HG02763 (cell line): ENCODE results near the gene PAPOLB.

Experiments used
- ATAC-seq: cut with Tn5 transposase; IDR thresholded peaks from one replicate; pipeline ENCODE4 v1.9.1; 2021; ENCODE audit warnings: mild to moderate bottlenecking, moderate library complexity; ENCODE audit not compliant: unreplicated experiment

The PAPOLB gene

DNA sequence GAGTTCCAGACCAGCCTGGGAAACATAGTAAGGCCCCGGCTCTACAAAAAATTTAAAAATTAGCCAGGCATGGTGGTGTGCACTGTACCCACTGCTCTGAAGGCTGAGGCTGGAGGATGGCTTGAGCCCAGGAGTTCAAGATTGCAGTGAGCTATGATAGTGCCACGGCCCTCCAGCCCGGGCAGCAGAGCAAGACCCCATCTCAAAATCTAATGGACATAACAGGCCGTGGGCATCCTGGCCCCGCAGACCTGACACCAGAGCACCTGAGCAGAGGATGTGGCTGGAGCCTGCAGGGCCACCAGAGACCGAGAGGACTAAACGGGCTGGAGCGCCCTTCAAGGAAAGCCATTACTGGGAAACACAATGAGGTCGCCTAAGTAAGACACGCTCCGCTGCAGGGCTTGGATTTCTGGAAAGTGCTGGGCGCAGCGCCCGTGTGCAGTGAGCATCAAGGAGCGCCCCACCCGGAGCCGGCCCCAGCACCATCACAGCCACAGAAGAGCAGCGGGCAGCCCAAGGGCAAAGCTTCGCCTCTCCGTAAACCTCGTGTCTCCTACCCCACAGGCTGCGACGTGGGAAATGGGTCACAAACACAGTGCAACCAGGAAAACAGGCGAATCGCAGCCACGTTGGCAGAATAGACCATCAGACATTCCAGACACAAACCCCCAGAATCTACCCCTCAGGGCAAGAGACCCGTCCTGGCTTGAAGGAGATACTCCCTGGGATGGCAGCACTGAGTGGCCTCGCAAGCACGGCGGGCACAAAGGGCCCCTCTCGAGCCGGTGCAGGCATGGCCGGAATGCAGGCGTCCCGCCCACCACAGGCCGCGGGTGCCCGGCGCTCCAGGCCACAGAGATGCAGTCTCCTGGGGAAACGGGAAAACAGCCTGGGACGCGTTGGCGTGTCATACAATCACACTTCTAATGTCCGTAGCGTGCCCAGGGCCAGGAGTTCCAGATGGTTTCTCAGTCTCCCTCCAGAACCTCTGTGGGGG, 16.8 kb upstream of the PAPOLB start:
- ATAC-seq: no peak

DNA sequence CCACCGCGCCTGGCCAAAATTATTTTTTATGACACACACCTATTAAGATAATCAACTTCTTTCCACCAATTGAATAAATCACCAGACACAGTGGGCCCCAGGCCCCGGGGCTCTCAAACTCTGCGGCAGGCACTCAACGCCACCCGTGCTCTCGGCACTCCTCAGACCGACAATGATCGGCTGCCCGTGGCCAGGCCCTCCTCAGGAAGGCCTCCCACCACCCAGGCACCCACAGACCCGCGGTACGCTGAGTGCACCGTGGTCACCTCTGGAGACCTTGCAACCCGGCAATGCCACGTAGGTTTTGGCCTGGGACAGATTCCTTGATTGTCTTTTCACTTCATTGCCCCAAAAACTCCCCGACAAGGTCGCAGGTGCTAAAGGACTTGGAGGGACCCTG, 14.8 kb upstream of the PAPOLB start:
- ATAC-seq: no peak

DNA sequence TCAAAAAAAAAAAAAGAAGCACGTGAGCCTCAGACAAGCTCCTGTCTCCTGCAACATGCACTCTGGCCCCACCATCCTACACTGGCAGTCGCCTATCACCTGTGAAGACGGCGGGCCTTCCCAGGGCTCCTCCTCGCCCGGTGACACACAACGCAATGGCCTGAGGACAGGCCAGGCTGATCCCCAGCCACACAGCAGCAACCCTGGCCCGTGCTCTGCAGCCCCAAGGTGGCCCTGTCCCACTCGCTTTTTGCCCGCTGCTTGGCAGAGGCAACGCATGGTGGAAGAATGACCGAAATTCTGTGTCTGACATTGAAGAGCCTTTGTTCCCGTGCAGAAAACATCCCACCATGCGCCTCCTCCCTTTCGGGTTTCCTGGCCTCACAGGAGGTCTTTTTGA, 13.6 kb upstream of the PAPOLB start:
- no peak for ATAC-seq

GRCh38 chr7:4873071-4873944, 11.5 kb upstream of the PAPOLB start:
- ATAC-seq: no peak

GRCh38 chr7:4871930-4872675, 10.3 kb upstream of the PAPOLB start:
- no peak for ATAC-seq

DNA sequence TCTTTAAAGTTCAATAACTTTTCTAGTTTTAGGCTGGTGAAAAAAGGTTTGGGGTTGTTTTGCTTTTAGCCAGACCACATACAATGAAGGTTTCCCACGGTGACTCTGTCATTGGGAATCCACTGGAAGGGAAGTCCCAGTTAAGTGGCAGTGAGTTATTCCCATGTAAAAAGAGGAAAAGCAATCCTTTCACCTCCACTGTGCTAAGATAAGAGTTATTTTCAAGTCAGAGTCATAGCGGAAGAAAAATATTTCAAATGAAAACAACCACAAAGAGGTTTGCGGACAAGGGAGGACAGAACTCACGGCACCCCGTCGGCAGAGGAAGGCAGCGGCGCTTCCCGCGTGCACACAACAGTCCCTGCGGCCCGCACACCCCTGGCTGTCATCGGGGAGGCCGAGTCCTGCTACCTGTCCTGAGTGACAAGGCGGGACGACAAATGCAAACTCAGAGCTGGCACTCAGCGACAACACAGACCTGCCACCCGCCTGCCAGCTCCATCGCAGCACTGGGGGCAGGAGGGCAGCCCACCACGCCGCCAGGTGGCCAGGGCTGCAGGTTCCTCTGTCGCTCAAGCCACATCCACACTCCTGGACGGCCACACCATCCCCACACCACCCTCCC, 9.3 kb upstream of the PAPOLB start:
- no peak for ATAC-seq

- no peak for ATAC-seq
Observed at GRCh38 chr7:4868493-4868892, 6.7 kb upstream of the PAPOLB start.

GRCh38 chr7:4866528-4867496, 5.0 kb upstream of the PAPOLB start:
- no peak for ATAC-seq

DNA sequence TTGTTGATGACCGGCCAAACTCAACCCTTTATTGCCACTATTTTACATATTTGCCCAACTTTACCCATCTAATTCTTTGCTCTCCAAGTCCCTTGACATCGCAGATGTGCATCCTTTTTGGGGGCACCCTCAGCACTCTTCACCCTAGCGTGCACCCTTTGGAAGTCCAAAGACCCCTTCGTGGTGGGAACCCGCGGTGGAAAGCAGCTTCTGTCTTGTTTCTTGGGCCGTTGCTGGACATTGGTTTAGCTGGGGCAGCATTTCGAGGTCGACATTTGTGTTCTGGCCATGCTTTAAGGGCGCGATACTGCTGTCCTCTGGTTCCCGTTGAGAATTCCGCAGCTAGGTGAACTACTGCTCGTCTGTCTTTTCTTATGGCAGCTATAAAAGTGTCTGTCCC, 326 bp upstream of the PAPOLB start:
- ATAC-seq: no peak

DNA sequence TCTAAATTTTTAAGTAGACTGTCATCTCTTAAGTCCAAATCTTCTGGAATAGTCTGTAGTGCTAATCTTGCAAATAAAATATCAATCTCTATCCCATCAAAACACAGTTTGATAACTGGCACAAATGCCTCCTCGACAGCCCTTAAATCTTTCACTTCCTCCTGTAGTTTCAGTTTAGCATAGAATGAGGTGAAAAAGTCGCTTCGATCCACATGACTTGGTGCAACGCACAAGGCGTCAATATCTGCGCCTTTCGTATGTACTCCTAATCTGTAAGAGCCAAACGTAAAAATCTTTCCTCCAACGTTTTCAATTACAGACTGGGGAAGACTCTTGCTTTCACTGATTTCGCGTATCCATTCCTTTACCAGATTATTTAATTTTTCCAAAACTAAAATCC, 603 bp downstream of the PAPOLB start:
- ATAC-seq: no peak

GRCh38 chr7:4857189-4857588, 4.6 kb downstream of the PAPOLB start:
- no peak for ATAC-seq

DNA sequence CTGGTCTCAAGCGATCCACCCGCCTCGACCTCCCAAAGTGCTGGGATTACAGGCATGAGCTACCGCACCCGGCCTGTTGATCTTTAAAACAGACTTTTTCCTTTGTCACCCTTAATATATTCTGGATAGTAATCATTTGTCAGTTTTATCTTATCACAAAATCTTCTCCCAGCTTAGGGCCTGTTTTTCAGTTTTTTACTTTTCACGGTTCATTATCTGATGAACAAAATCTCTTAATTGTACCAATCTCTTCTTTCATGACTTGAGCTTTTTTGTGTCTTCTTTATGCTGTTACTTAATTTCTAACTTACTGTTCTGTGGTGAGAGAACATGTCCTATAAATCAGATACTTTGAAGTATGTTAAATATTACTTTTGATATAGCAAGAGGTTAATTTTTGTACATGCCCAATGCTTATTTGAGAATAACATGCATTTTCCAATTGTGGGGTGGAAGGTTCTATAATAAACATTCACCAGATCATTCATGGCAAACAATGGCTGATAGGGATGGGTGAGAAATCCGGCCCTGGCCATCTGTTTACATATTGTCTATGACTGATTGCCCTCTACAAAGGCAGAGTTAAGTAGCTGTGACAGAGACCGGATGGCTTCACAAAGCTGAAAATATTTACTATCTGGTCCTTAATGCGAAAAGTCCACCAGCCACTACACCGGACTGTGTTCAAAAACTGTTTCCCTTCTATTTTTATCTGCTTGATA, 5.3 kb downstream of the PAPOLB start:
- no peak for ATAC-seq

DNA sequence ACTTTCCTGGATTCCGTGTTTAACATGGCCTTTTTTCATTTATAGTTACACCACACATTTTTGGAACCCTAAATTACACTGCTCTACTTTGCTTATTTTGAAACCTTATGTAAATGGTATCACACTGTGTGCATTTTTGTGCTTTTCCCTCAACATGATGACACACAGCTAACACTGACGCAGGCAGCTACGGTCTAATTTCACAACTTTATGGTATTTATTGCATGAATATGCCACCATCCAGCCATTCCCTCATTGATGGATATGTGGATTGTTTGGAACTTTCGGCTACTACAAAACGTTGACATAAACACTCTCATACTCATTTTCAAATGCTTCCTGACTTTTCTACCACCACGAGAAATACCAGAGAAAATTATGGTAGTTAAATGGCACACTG, 6.9 kb downstream of the PAPOLB start:
- no peak for ATAC-seq

DNA sequence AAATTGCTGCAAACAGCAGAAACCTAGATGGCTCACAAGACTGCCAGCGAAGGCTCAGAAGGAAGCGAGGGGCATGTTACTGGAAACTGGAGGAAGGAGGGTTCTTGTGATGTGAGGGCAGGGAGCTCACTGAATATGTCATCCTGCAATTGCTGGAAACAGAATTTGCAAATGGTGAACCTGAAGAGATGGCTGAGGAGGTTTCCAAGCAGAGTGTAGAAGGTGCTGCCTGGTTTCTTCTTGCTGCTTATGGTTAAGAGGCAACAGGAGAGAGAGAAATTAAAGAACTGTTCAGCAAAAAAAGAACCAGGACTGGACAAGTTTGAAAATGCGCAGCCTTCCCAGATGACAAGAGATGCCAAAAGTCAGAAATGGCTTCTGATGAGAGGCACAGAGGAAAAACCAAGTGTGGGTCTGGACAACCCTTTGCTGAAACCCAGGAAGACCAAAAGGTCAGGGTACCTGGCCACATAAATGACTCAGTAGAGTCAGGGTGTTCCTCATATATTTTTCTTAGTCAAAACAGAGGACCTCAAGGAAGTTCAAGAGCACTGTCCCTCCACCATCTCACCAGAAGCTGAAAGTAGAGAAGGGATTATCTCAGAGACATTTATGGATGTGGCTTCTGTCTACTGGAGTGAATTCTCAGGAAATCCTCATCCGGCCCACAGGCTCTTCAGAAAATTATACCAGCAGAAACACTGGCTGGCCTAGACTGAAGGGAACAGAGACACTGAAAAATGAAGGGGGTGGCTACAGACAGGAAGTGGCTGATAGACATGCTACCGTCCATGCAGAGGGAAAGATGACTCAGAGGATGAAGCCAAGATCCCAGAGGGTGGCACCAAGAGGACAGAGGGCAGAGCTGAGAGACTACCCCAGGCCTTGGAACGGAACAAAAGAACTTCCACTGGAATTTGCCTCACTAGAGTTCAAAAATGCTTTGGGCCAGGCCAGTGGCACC, 10.1 kb downstream of the PAPOLB start:
- no peak for ATAC-seq

DNA sequence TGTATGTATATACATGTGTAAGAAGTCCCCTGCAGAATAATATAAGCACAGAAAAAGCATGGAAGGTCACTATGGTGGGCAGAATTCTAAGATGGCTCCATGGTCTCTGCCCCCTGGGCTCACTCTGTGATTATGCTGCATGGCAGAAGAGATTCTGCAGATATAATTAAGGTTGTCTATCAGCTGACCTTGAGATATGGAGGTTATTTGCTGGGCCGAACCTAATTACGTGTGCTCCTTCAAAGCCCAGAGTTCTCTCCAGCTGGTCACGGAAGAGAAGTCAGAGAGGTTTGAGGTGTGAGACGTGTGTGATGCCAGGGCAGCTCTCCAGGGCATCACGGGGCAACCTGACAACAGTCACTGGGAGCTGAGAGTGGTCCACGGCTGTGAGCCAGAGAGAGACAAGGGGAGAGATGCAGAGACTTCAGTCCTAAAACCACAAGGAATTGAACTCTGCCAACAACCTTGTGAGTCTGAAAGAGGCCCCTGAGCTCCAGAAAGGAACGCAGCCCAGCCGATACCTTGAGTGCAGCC, 11.5 kb downstream of the PAPOLB start:
- no peak for ATAC-seq

DNA sequence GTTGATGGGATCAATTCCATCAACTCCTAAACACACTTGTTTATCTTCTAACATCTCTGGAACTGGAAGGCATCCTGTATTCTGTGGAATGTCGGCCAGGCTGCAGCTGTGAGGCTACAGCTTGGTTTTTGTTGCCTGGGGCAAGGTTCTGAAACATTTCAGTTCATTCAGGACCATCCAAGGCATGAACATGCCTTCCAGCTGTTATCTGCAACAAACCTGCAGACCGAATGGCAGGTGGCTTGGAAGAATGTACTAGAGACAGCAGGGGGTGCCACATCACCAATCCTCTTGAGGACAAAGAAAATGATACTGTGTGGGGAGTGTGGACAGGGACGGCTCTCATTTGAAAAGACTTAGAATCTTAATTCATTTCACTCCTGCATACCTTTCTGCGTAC, 12.4 kb downstream of the PAPOLB start:
- no peak for ATAC-seq

DNA sequence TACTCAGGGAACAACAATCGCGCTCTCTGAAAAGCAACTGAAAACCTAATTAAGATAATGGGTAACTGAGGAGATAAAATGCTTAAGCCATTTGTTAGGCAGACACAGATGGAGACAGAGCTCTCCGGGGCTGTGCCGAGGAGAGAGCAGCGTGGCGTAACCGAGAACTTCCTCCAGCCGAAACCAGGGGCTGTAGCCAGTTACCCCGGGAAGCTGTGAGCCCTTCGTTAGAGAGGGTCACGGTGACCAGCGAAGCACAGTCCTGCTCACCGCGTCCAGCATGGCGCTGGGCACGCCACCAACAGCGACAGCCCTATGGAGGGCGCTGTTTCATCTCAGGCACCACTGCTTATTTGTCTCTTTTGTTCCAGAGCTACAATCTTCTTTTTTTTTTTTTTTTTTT, 16.1 kb downstream of the PAPOLB start:
- ATAC-seq: no peak
